OCI-LY7 (cell line): ENCODE results near the gene BICD1. TPM values are rescaled to one million over a fixed set of nuclear protein-coding genes. Genes with fewer than 3 reads are reported as not detected.

Experiments used
- BruUV-seq: library from RNA; stranded (reverse); fragments of 400-500 nt; replicated peaks from 2 replicates; lab custom pipeline; 2021; lab: Mats Ljungman, UMichigan
- CTCF ChIA-PET: fragments of 300-600 bp; sonication (Branson Sonifier 250); formaldehyde crosslinking; loops from one replicate; lab custom pipeline; 2022; ENCODE audit warnings: antibody characterized with exemption; ENCODE audit not compliant: unreplicated experiment; lab: Charles Lee
- POLR2A ChIA-PET: fragments of 300-600 bp; sonication (Branson Sonifier 250); formaldehyde crosslinking; loops from one replicate; lab custom pipeline; 2022; ENCODE audit warnings: antibody characterized with exemption; lab: Charles Lee
- DNase-seq: peaks from one replicate; pipeline ENCODE4 v3.0.0-alpha.2; 2015; ENCODE audit warnings: low spot score
- H2AFZ ChIP-seq: fragments of 200-600 bp; sonication (generic), shearing (Covaris generic); 2 replicates; pipeline ENCODE4 v1.6.1; 2014; ENCODE audit warnings: mild to moderate bottlenecking, antibody characterized with exemption, low read length, moderate library complexity
- H3K27ac ChIP-seq: fragments of 200-600 bp; sonication (generic); 2 replicates; pipeline ENCODE4 v1.5.1; 2014; ENCODE audit warnings: mixed run types, low read depth, mild to moderate bottlenecking, moderate library complexity, low read length, inconsistent platforms; ENCODE audit not compliant: poor library complexity, severe bottlenecking
- H3K36me3 ChIP-seq: fragments of 200-600 bp; sonication (generic); 2 replicates; pipeline ENCODE4 v1.6.1; 2014; ENCODE audit warnings: mild to moderate bottlenecking, antibody characterized with exemption, low read length, moderate library complexity, mixed read lengths; ENCODE audit not compliant: insufficient read depth
- H3K4me1 ChIP-seq: fragments of 200-600 bp; sonication (generic); 2 replicates; pipeline ENCODE4 v1.5.1; 2014; ENCODE audit warnings: mild to moderate bottlenecking, low read length; ENCODE audit not compliant: insufficient read depth, poor library complexity, severe bottlenecking
- H3K4me2 ChIP-seq: fragments of 200-600 bp; sonication (generic); 2 replicates; pipeline ENCODE4 v1.6.1; 2014; ENCODE audit warnings: mild to moderate bottlenecking, low read length
- H3K4me3 ChIP-seq: fragments of 200-600 bp; sonication (generic); 2 replicates; pipeline ENCODE4 v1.5.1; 2014; ENCODE audit warnings: mild to moderate bottlenecking, low read depth, low read length; ENCODE audit not compliant: poor library complexity, severe bottlenecking
- H3K79me2 ChIP-seq: fragments of 200-600 bp; sonication (generic); 2 replicates; pipeline ENCODE4 v1.6.1; 2016; ENCODE audit warnings: low read depth, mild to moderate bottlenecking, low read length, moderate library complexity, mixed read lengths; ENCODE audit not compliant: insufficient read depth
- H3K9me2 ChIP-seq: fragments of 200-600 bp; sonication (generic); 2 replicates; pipeline ENCODE4 v1.6.1; 2016; ENCODE audit warnings: mild to moderate bottlenecking, low read length, mixed read lengths; ENCODE audit not compliant: insufficient read depth
- H3K9me3 ChIP-seq: fragments of 200-600 bp; sonication (generic); 2 replicates; pipeline ENCODE4 v1.6.1; 2014; ENCODE audit warnings: mild to moderate bottlenecking, mixed run types, low read length, mixed read lengths
- H4K20me1 ChIP-seq: fragments of 200-600 bp; sonication (generic); 2 replicates; pipeline ENCODE4 v1.6.1; 2014; ENCODE audit warnings: mild to moderate bottlenecking, antibody characterized with exemption, low read length, moderate library complexity, mixed read lengths; ENCODE audit not compliant: insufficient read depth
- CTCF ChIP-seq: fragments of 200-600 bp; sonication (generic); conservative IDR thresholded peaks from 2 replicates; pipeline ENCODE4 v1.5.1; 2014; ENCODE audit warnings: mild to moderate bottlenecking, antibody characterized with exemption, low read length, moderate library complexity, mixed read lengths
- EZH2phosphoT487 ChIP-seq: fragments of 200-600 bp; sonication (generic); IDR thresholded peaks from 2 replicates; pipeline ENCODE4 v1.6.1; 2018; ENCODE audit warnings: low read depth, borderline replicate concordance, mild to moderate bottlenecking, mixed run types, antibody characterized with exemption, low read length, moderate library complexity, mixed read lengths
- intact Hi-C: fragments of 100-400 bp; cut with micrococcal nuclease; formaldehyde crosslinking; loops from one replicate; pipeline ENCODE4 v1.10.0; 2022; ENCODE audit not compliant: unreplicated experiment
- total RNA-seq, 2 experiments: library from RNA; depleted of rRNA in 1 of 2; stranded (reverse); fragments of >200 nt in 1 of 2; shearing (Covaris generic) in 1 of 2; gene quantifications; 2 replicates each; pipeline ENCODE4 v1.2.3, GENCODE V29; 2014 to 2022

BICD1 gene
- total RNA-seq, 2 experiments from 2014 or later, result 42.9 to 88.2 TPM

GRCh38 chr12:32377344-32378055 is 270.9 kb downstream of the BICD1 start:
- Histone ChIP-seq H4K20me1 (no peaks in the 10 kb centered on the region), H3K4me3 (no peak overlapping the region), H3K9me2 (no peaks in the 10 kb centered on the region), H3K36me3 (no peaks in the 10 kb centered on the region), H2AFZ (no peak overlapping the region), H3K27ac (no peak overlapping the region), H3K4me2 (no peak overlapping the region), H3K9me3 (no peaks in the 10 kb centered on the region), H3K4me1 (no peaks in the 10 kb centered on the region), H3K79me2 (no peaks in the 10 kb centered on the region)
- CTCF ChIA-PET, result interaction anchor here (1.0 kb wide), 1 partner anchor 298 kb away, joined by 4 read pairs; no protein-coding TSS in a partner anchor
- intact Hi-C loops, result no loop called here
- POLR2A ChIA-PET, result interaction anchor here (0.5 to 1.9 kb wide), 2 partner anchors 13 to 288 kb away, joined by 3 to 5 read pairs; no protein-coding TSS in a partner anchor
- BruUV-seq, result no TSS peak
- DNase-seq, result no peak
- TF ChIP-seq CTCF (no peak), EZH2phosphoT487 (no peak)

GRCh38 chr12:32379213-32379612 is 272.6 kb downstream of the BICD1 start:
- POLR2A ChIA-PET, result interaction anchor here (0.6 kb wide), 1 partner anchor 52 kb away, joined by 5 read pairs; no protein-coding TSS in a partner anchor
- CTCF ChIA-PET, result no interaction called here
- H2AFZ ChIP-seq, result no peak overlapping the region
- no peaks in the 10 kb centered on the region for H3K9me3 ChIP-seq
- BruUV-seq, result no TSS peak
- H3K27ac ChIP-seq, result no peak overlapping the region
- no peaks in the 10 kb centered on the region for H4K20me1 ChIP-seq
- H3K9me2 ChIP-seq, result no peaks in the 10 kb centered on the region
- H3K4me2 ChIP-seq, result no peak overlapping the region
- intact Hi-C loops, result no loop called here
- H3K79me2 ChIP-seq, result no peaks in the 10 kb centered on the region
- no peaks in the 10 kb centered on the region for H3K36me3 ChIP-seq
- no peak overlapping the region for H3K4me3 ChIP-seq
- no peaks in the 10 kb centered on the region for H3K4me1 ChIP-seq
- TF ChIP-seq EZH2phosphoT487 (no peak), CTCF (no peak)
- DNase-seq, result no peak

- H3K27ac ChIP-seq, result no peak overlapping the region
- TF ChIP-seq CTCF, result no peak
- no peaks in the 10 kb centered on the region for H3K9me2 ChIP-seq
- intact Hi-C loops, result no loop called here
- no peaks in the 10 kb centered on the region for H4K20me1 ChIP-seq
- H3K4me2 ChIP-seq, result no peak overlapping the region
- no peak for DNase-seq
- H3K4me1 ChIP-seq, result no peaks in the 10 kb centered on the region
- ChIA-PET POLR2A (no interaction called here), CTCF (no interaction called here)
- no peaks in the 10 kb centered on the region for H3K79me2 ChIP-seq
- H3K9me3 ChIP-seq, result no peaks in the 10 kb centered on the region
- no TSS peak for BruUV-seq
- H3K36me3 ChIP-seq, result no peaks in the 10 kb centered on the region
- H2AFZ ChIP-seq, result no peak overlapping the region
- H3K4me3 ChIP-seq, result no peak overlapping the region
These were observed 273.0 kb downstream of the BICD1 start for GRCh38 chr12:32379667-32380066.
